Measurements from ENCODE around the gene OPCML.

The OPCML gene

GRCh38 chr11:132913295-132913694, 619.0 kb downstream of the OPCML start:
- DNase-seq: no peak

- DNase-seq: no peak
These were observed 621.1 kb downstream of the OPCML start for GRCh38 chr11:132911186-132911585.

- DNase-seq: no peak
These were observed 622.1 kb downstream of the OPCML start for GRCh38 chr11:132910011-132910760.

- no peak for DNase-seq
These were observed 623.2 kb downstream of the OPCML start for GRCh38 chr11:132909021-132909606.

GRCh38 chr11:132908414-132908810, 623.9 kb downstream of the OPCML start:
- DNase-seq: no peak

- DNase-seq: no peak
These were observed 624.5 kb downstream of the OPCML start for GRCh38 chr11:132907651-132908413.

GRCh38 chr11:132904607-132905006, 627.7 kb downstream of the OPCML start:
- DNase-seq: no peak

- no peak for DNase-seq
These were observed 628.2 kb downstream of the OPCML start for GRCh38 chr11:132904091-132904490.

GRCh38 chr11:132901638-132902471, 630.4 kb downstream of the OPCML start:
- DNase-seq: no peak

- no peak for DNase-seq
These were observed 633.6 kb downstream of the OPCML start for GRCh38 chr11:132898676-132899075.

GRCh38 chr11:132898021-132898420, 634.3 kb downstream of the OPCML start:
- no peak for DNase-seq

GRCh38 chr11:132895340-132895739, 637.0 kb downstream of the OPCML start:
- no peak for DNase-seq

GRCh38 chr11:132894606-132895005, 637.7 kb downstream of the OPCML start:
- DNase-seq: no peak

GRCh38 chr11:132892876-132893275, 639.4 kb downstream of the OPCML start:
- DNase-seq: no peak

GRCh38 chr11:132888226-132888625, 644.1 kb downstream of the OPCML start:
- no peak for DNase-seq

GRCh38 chr11:132886335-132886734, 646.0 kb downstream of the OPCML start:
- DNase-seq: no peak

GRCh38 chr11:132883241-132883640, 649.1 kb downstream of the OPCML start:
- no peak for DNase-seq

- DNase-seq: no peak
These were observed 650.7 kb downstream of the OPCML start for GRCh38 chr11:132881622-132882021.

GRCh38 chr11:132878111-132878510, 654.2 kb downstream of the OPCML start:
- no peak for DNase-seq

GRCh38 chr11:132876705-132877104, 655.6 kb downstream of the OPCML start:
- no peak for DNase-seq

GRCh38 chr11:132876239-132876638, 656.1 kb downstream of the OPCML start:
- no peak for DNase-seq

GRCh38 chr11:132874638-132875037, 657.7 kb downstream of the OPCML start:
- no peak for DNase-seq

- DNase-seq: no peak
These were observed 658.5 kb downstream of the OPCML start for GRCh38 chr11:132873841-132874240.
